Neural cell (in vitro differentiated cells): ENCODE data around the gene RBM20. TPM values are rescaled to one million over a fixed set of nuclear protein-coding genes. Genes with fewer than 3 reads are reported as not detected.

ENCODE experiments used
- H2AFZ ChIP-seq: fragments of 200-600, 300-800 bp; sonication (generic), shearing (Covaris generic); 2 replicates; pipeline ENCODE4 v1.6.0; 2014; ENCODE audit warnings: low read depth, mild to moderate bottlenecking, antibody characterized with exemption, low read length, moderate library complexity
- H3F3A ChIP-seq: fragments of 200-600 bp; shearing (Covaris generic); 2 replicates; pipeline ENCODE4 v1.6.1; 2016; ENCODE audit warnings: mild to moderate bottlenecking, moderate library complexity, mixed read lengths, antibody characterized with exemption, low read length; ENCODE audit not compliant: insufficient read depth, poor library complexity, severe bottlenecking
- H3K27ac ChIP-seq: fragments of 200-600, 300-800 bp; sonication (generic), shearing (Covaris generic); 2 replicates; pipeline ENCODE4 v1.5.1; 2014; ENCODE audit warnings: mild to moderate bottlenecking, low read length, moderate library complexity
- H3K27me3 ChIP-seq: fragments of 300-800, 200-600 bp; sonication (generic), shearing (Covaris generic); 2 replicates; pipeline ENCODE4 v1.6.0; 2014; ENCODE audit warnings: mild to moderate bottlenecking, low read depth, low read length, moderate library complexity; ENCODE audit not compliant: insufficient read depth
- H3K36me3 ChIP-seq: fragments of 300-800, 200-600 bp; sonication (generic), shearing (Covaris generic); 2 replicates; pipeline ENCODE4 v1.5.1; 2014; ENCODE audit warnings: mild to moderate bottlenecking, antibody characterized with exemption, low read length, moderate library complexity; ENCODE audit not compliant: insufficient read depth
- H3K4me2 ChIP-seq: fragments of 300-800, 200-600 bp; sonication (generic), shearing (Covaris generic); 2 replicates; pipeline ENCODE4 v1.6.0; 2014; ENCODE audit warnings: mild to moderate bottlenecking, low read length
- H3K4me3 ChIP-seq: fragments of 300-800, 200-600 bp; sonication (generic), shearing (Covaris generic); 2 replicates; pipeline ENCODE4 v1.5.1; 2014; ENCODE audit warnings: mild to moderate bottlenecking, low read length, moderate library complexity
- H3K79me2 ChIP-seq: fragments of 200-600 bp; shearing (Covaris generic); replicated peaks from 2 replicates; pipeline ENCODE4 v1.6.0; 2014; ENCODE audit warnings: mild to moderate bottlenecking, low read length, moderate library complexity; ENCODE audit not compliant: insufficient read depth
- H3K9ac ChIP-seq: fragments of 300-800, 200-600 bp; sonication (generic), shearing (Covaris generic); 2 replicates; pipeline ENCODE4 v1.6.1; 2016; ENCODE audit warnings: mild to moderate bottlenecking, low read length, mixed read lengths
- H3K9me2 ChIP-seq: fragments of 200-600 bp; shearing (Covaris generic); 2 replicates; pipeline ENCODE4 v1.6.1; 2016; ENCODE audit warnings: mild to moderate bottlenecking, low read length, mixed read lengths; ENCODE audit not compliant: insufficient read depth
- H3K9me3 ChIP-seq: fragments of 200-600, 300-800 bp; sonication (generic), shearing (Covaris generic); 2 replicates; pipeline ENCODE4 v1.6.1; 2016; ENCODE audit warnings: mild to moderate bottlenecking, mixed run types, low read length, moderate library complexity, mixed read lengths
- H4K20me1 ChIP-seq: fragments of 200-600 bp; shearing (Covaris generic); 2 replicates; pipeline ENCODE4 v1.6.1; 2016; ENCODE audit warnings: mild to moderate bottlenecking, mixed run types; ENCODE audit not compliant: insufficient read depth
- EP300 ChIP-seq: fragments of 450-650 bp; conservative IDR thresholded peaks from 2 replicates; pipeline ENCODE4 v1.6.1; 2014; ENCODE audit warnings: antibody characterized with exemption, mild to moderate bottlenecking, moderate library complexity; ENCODE audit not compliant: poor library complexity, severe bottlenecking
- EZH2 ChIP-seq: fragments of 200-600, 300-800 bp; shearing (Covaris generic), sonication (generic); IDR thresholded peaks from 2 replicates; pipeline ENCODE4 v1.6.1; 2014; ENCODE audit warnings: antibody characterized with exemption, low read length, borderline replicate concordance, mild to moderate bottlenecking; ENCODE audit not compliant: insufficient read depth, poor library complexity, severe bottlenecking
- MXI1 ChIP-seq: fragments of 450-650 bp; conservative IDR thresholded peaks from 2 replicates; pipeline ENCODE4 v1.6.1; 2014; ENCODE audit warnings: antibody characterized with exemption, mild to moderate bottlenecking; ENCODE audit not compliant: poor library complexity, severe bottlenecking
- POLR2AphosphoS5 ChIP-seq: IDR thresholded peaks from 2 replicates; pipeline ENCODE4 v1.6.1; 2012
- RAD21 ChIP-seq: fragments of 450-650 bp; conservative IDR thresholded peaks from 2 replicates; pipeline ENCODE4 v1.6.1; 2014; ENCODE audit warnings: antibody characterized with exemption, mild to moderate bottlenecking, moderate library complexity
- SMC3 ChIP-seq: fragments of 450-650 bp; conservative IDR thresholded peaks from 2 replicates; pipeline ENCODE4 v1.6.1; 2014; ENCODE audit warnings: antibody characterized with exemption, mild to moderate bottlenecking, moderate library complexity; ENCODE audit not compliant: poor library complexity
- TAF1 ChIP-seq: IDR thresholded peaks from 2 replicates; pipeline ENCODE4 v1.6.1; 2012; ENCODE audit warnings: low read depth
- polyA plus RNA-seq: library from polyadenylated mRNA; depleted of rRNA; stranded (reverse); fragments of >200 nt; gene quantifications from 2 replicates; pipeline ENCODE4 v1.2.3, GENCODE V29; 2014
- TF ChIP-seq, protein P1 (sequence below): IDR thresholded peaks from 2 replicates; pipeline ENCODE4 v1.6.1; 2012; ENCODE audit warnings: borderline replicate concordance
- TF ChIP-seq, protein P2 (sequence below): fragments of 450-650 bp; IDR thresholded peaks from 2 replicates; pipeline ENCODE4 v1.5.1; 2014; ENCODE audit warnings: antibody characterized with exemption, mild to moderate bottlenecking, moderate library complexity; ENCODE audit not compliant: poor library complexity, severe bottlenecking

The RBM20 gene
- polyA plus RNA-seq, 1 donor from 2014 or later, result 0.07 TPM

DNA sequence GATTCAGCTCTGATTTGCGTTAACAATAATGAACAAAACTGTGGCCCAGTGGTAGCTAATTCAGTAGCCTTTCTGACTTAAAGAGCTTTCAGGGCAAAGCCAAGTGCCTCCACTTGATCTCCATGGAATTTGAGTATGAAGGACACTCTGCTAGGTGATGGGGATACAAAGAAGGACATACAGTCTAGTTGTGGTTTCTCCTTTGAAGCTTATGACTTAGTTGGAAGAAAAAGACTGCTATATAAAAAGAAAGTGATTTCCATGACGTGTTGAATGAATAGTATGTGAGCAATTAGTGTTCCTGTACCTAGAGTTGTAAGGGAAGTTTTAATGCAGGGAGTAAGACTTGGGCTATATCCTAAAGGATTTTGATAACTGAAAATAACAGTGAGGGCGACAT, 235.9 kb downstream of the RBM20 start:
- H3K27ac ChIP-seq, result no peak overlapping the region

DNA sequence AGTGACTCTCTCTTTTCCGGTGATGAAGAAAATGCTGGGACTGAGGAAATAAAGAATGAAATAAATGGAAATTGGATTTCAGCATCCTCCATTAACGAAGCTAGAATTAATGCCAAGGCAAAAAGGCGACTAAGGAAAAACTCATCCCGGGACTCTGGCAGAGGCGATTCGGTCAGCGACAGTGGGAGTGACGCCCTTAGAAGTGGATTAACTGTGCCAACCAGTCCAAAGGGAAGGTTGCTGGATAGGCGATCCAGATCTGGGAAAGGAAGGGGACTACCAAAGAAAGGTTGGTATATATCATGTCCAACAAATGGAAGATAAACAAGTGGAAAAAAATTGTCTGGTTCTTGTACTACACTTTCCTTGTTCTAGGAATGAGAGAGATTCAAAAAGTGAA, 237.1 kb downstream of the RBM20 start:
- Histone ChIP-seq H3K4me2 (no peak overlapping the region), H3K79me2 (peaks cover 15% of the 10 kb centered on the region), H4K20me1 (no peaks in the 10 kb centered on the region), H2AFZ (no peak overlapping the region), H3K9ac (no peak overlapping the region), H3F3A (no peaks in the 10 kb centered on the region), H3K27ac (no peak overlapping the region), H3K36me3 (peaks cover 2% of the 10 kb centered on the region), H3K4me3 (no peak overlapping the region), H3K27me3 (no peaks in the 10 kb centered on the region), H3K9me2 (no peaks in the 10 kb centered on the region), H3K9me3 (no peaks in the 10 kb centered on the region)
- TF ChIP-seq, protein P1, sequence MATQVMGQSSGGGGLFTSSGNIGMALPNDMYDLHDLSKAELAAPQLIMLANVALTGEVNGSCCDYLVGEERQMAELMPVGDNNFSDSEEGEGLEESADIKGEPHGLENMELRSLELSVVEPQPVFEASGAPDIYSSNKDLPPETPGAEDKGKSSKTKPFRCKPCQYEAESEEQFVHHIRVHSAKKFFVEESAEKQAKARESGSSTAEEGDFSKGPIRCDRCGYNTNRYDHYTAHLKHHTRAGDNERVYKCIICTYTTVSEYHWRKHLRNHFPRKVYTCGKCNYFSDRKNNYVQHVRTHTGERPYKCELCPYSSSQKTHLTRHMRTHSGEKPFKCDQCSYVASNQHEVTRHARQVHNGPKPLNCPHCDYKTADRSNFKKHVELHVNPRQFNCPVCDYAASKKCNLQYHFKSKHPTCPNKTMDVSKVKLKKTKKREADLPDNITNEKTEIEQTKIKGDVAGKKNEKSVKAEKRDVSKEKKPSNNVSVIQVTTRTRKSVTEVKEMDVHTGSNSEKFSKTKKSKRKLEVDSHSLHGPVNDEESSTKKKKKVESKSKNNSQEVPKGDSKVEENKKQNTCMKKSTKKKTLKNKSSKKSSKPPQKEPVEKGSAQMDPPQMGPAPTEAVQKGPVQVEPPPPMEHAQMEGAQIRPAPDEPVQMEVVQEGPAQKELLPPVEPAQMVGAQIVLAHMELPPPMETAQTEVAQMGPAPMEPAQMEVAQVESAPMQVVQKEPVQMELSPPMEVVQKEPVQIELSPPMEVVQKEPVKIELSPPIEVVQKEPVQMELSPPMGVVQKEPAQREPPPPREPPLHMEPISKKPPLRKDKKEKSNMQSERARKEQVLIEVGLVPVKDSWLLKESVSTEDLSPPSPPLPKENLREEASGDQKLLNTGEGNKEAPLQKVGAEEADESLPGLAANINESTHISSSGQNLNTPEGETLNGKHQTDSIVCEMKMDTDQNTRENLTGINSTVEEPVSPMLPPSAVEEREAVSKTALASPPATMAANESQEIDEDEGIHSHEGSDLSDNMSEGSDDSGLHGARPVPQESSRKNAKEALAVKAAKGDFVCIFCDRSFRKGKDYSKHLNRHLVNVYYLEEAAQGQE, result no peak
- TF ChIP-seq EP300, result no peak
- TF ChIP-seq, protein P2, sequence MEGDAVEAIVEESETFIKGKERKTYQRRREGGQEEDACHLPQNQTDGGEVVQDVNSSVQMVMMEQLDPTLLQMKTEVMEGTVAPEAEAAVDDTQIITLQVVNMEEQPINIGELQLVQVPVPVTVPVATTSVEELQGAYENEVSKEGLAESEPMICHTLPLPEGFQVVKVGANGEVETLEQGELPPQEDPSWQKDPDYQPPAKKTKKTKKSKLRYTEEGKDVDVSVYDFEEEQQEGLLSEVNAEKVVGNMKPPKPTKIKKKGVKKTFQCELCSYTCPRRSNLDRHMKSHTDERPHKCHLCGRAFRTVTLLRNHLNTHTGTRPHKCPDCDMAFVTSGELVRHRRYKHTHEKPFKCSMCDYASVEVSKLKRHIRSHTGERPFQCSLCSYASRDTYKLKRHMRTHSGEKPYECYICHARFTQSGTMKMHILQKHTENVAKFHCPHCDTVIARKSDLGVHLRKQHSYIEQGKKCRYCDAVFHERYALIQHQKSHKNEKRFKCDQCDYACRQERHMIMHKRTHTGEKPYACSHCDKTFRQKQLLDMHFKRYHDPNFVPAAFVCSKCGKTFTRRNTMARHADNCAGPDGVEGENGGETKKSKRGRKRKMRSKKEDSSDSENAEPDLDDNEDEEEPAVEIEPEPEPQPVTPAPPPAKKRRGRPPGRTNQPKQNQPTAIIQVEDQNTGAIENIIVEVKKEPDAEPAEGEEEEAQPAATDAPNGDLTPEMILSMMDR, result no peak
- TF ChIP-seq EZH2, result no peak
- no peak for TF ChIP-seq TAF1
- no peak for TF ChIP-seq POLR2AphosphoS5
- no peak for TF ChIP-seq SMC3
- TF ChIP-seq MXI1, result no peak
- TF ChIP-seq RAD21, result no peak

More for the DNA sequence above, 235.9 kb downstream of the RBM20 start:
- no peak overlapping the region for H3K9ac ChIP-seq
- H3K9me2 ChIP-seq, result no peaks in the 10 kb centered on the region
- H3F3A ChIP-seq, result no peaks in the 10 kb centered on the region
- H3K9me3 ChIP-seq, result no peaks in the 10 kb centered on the region
- no peaks in the 10 kb centered on the region for H3K27me3 ChIP-seq
- no peak overlapping the region for H2AFZ ChIP-seq
- H3K36me3 ChIP-seq, result no peaks in the 10 kb centered on the region
- H3K79me2 ChIP-seq, result peaks cover 27% of the 10 kb centered on the region
- H3K4me3 ChIP-seq, result no peak overlapping the region
- H4K20me1 ChIP-seq, result no peaks in the 10 kb centered on the region
- H3K4me2 ChIP-seq, result no peak overlapping the region
- no peak for TF ChIP-seq TAF1
- TF ChIP-seq EZH2, result no peak
- TF ChIP-seq, protein P1, result no peak
- no peak for TF ChIP-seq POLR2AphosphoS5
- TF ChIP-seq RAD21, result no peak
- TF ChIP-seq SMC3, result no peak
- TF ChIP-seq EP300, result no peak
- TF ChIP-seq, protein P2, result no peak
